ENCODE measurements around the gene MAP1S. TPM values are rescaled to one million over a fixed set of nuclear protein-coding genes. Genes with fewer than 3 reads are reported as not detected.
A peak's percentile ranks its signal among the peaks of the same experiment; 100 is the strongest.

Gene MAP1S
- total and polyA plus RNA-seq, 2 of the 8 experiments (the other 6 are each of a cell fraction or from before 2014, with no cell fraction given), result 66.7 to 115 TPM

DNA sequence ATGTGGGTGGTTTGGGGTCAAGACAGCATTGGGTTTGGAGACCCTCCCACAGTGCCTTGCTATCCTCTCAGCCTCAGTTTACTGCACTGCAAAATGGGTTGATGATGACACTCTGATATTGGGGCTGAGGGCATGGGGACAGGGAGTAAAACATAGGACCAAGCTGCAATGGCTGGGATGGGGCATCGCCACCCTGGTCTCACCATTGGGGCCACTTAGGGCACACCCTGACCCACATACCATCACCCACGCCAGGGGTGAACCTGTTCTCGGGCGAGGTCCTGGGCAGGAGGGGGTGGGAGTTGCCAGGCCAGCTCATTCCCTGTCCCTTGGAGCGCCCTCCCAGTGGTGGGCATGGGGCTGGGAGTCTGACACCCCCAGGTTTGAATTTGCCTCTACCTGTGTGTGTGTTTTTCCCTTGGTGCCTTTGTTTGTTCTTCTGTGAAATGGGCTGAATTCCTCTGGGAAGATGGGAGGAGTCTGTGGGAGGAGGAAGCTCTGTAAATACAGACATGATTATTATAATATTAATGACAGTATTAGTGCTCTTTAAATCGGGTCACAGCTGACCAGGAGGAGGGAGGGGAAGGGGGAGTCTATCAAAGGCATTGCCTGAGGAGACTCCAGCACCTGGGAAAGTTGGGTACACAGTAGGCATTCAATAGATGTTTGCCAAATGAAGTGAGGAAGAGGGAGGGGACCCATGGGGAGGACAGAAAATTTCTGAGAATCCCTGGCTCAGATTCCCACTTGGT, 29.8 kb downstream of the MAP1S start:
- H2BK20ac ChIP-seq (ENCODE audit: low read length), result no peak overlapping the region
- TF ChIP-seq, protein P1, sequence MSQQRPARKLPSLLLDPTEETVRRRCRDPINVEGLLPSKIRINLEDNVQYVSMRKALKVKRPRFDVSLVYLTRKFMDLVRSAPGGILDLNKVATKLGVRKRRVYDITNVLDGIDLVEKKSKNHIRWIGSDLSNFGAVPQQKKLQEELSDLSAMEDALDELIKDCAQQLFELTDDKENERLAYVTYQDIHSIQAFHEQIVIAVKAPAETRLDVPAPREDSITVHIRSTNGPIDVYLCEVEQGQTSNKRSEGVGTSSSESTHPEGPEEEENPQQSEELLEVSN (IDR thresholded peaks at IDR 0.05), result no peak
- TF ChIP-seq NANOG (IDR thresholded peaks at IDR 0.05; ENCODE audit: insufficient read depth, low read depth, low read length, poor library complexity, severe bottlenecking) (no peak), RNF2 (IDR thresholded peaks at IDR 0.05; ENCODE audit: borderline replicate concordance, low read depth, low read length, missing control alignments, poor library complexity, severe bottlenecking) (no peak), KDM1A (IDR thresholded peaks at IDR 0.05; ENCODE audit: borderline replicate concordance, low read length) (peak; percentile 82; the same call in 1 of the 2 replicates)
- H3K14ac ChIP-seq (ENCODE audit: insufficient read length), result no peak overlapping the region
- no peak overlapping the region for H4K8ac ChIP-seq (ENCODE audit: extremely low read depth, insufficient read depth, low read length)
- H2BK120ac ChIP-seq (replicated peaks; ENCODE audit: low read depth, low read length), result no peak overlapping the region
- H3K23me2 ChIP-seq (ENCODE audit: low read depth, low read length), result peaks cover 5% of the 10 kb centered on the region; the same call in 1 of the 2 replicates
- H3K79me2 ChIP-seq (ENCODE audit: control insufficient read depth in 1 of 2, insufficient read depth in 2 of 2, low read length in 2 of 2), result no peaks in the 10 kb centered on the region
- no peak overlapping the region for H4K5ac ChIP-seq (ENCODE audit: insufficient read length, low read depth, low read length)
- H2BK12ac ChIP-seq (ENCODE audit: low read depth, low read length), result no peak overlapping the region
- no peak overlapping the region for H3K23ac ChIP-seq (ENCODE audit: insufficient read length)
- FAIRE-seq (no peak), DNase-seq (ENCODE audit: low read depth in 1 of 2, low spot score in 2 of 2) (no peak)
- H3K27me3 ChIP-seq (replicated peaks in 1 of 4; ENCODE audit: control insufficient read depth in 3 of 4, extremely low read depth in 1 of 4, insufficient read depth in 3 of 4, low read length in 3 of 4), result no peaks in the 10 kb centered on the region
- no peak overlapping the region for H3K18ac ChIP-seq (ENCODE audit: extremely low read depth, low read length)
- H2AK5ac ChIP-seq (ENCODE audit: low read depth, low read length), result no peak overlapping the region; the same call in 1 of the 2 replicates
- no peak overlapping the region for H3K27ac ChIP-seq (ENCODE audit: low read depth, low read length)
- H3K79me1 ChIP-seq (ENCODE audit: low read depth, low read length), result no peaks in the 10 kb centered on the region; the same call in 1 of the 2 replicates
- H2AFZ ChIP-seq (ENCODE audit: low read length), result no peak overlapping the region
- ChIA-PET CTCF (ENCODE audit: partially characterized antibody) (interaction anchor here (1.1 to 1.9 kb wide), 3 partner anchors 14 to 122 kb away, joined by 3 to 10 read pairs (median 4); no protein-coding TSS in a partner anchor), POLR2A (ENCODE audit: partially characterized antibody) (interaction anchor here (1.0 to 1.5 kb wide), 5 partner anchors 11 to 181 kb away, joined by 3 read pairs; partner anchors contain the start of gene RPL18A)
- H3K4ac ChIP-seq (replicated peaks; ENCODE audit: insufficient read length, low read depth, low read length), result no peak overlapping the region
- H4K91ac ChIP-seq (replicated peaks; ENCODE audit: insufficient read length, low read length), result no peak overlapping the region
- H3K9ac ChIP-seq (replicated peaks in 1 of 4; ENCODE audit: extremely low read depth in 1 of 4, low read depth in 3 of 4, low read length in 3 of 4), result no peak overlapping the region
- H3K4me3 ChIP-seq (ENCODE audit: extremely low read depth in 1 of 4, insufficient read depth in 2 of 4, low read depth in 3 of 4, low read length in 4 of 4), result no peak overlapping the region
- peaks cover 0 to 3% of the 10 kb centered on the region in 2 experiments for H4K20me1 ChIP-seq (replicated peaks in 1 of 2; ENCODE audit: control insufficient read depth in 1 of 2, insufficient read depth in 2 of 2, low read length in 2 of 2)
- no peak overlapping the region for H3K56ac ChIP-seq (replicated peaks; ENCODE audit: insufficient read length, low read depth, low read length)
- H3K4me2 ChIP-seq (ENCODE audit: insufficient read depth in 1 of 2, low read depth in 2 of 2, low read length in 2 of 2), result no peak overlapping the region; a peak in 1 of 4 replicates
- H2BK5ac ChIP-seq (ENCODE audit: low read depth, low read length), result no peak overlapping the region
- H3K9me3 ChIP-seq (ENCODE audit: insufficient read depth in 2 of 2, low read depth in 1 of 2, low read length in 1 of 2), result no peaks in the 10 kb centered on the region
- peaks cover 0 to 5% (median under 1%) of the 10 kb centered on the region in 4 experiments; a peak in 4 of 7 replicates for H3K4me1 ChIP-seq (replicated peaks in 1 of 4; ENCODE audit: control insufficient read depth in 3 of 4, insufficient read depth in 4 of 4, low read length in 3 of 4)
- WGBS, 2 experiments (ENCODE audit: extremely low coverage in 1 of 2, insufficient coverage in 1 of 2, insufficient read length in 1 of 2, insufficient replicate concordance in 2 of 2, low coverage in 1 of 2, low lambda C conversion rate in 2 of 2, missing lambda C conversion rate in 1 of 2), result 94% methylated on average over 6 of the region's 6 CpGs; no CpG with 5 or more reads in 1 of the 2 experiments
- no peak overlapping the region for H2BK15ac ChIP-seq (ENCODE audit: low read length)
- no peaks in the 10 kb centered on the region for H3K36me3 ChIP-seq (ENCODE audit: control insufficient read depth in 2 of 4, insufficient read depth in 4 of 4, low read length in 3 of 4)
